ENCODE data around the gene EPB41L3. TPM values are rescaled to one million over a fixed set of nuclear protein-coding genes. Genes with fewer than 3 reads are reported as not detected.

The EPB41L3 gene
- total and polyA plus RNA-seq, 10 of the 15 experiments (the other 5 are each of a cell fraction or from before 2014, with no cell fraction given), result 0.11 to 0.69 (median 0.23) TPM; not detected in 6

DNA sequence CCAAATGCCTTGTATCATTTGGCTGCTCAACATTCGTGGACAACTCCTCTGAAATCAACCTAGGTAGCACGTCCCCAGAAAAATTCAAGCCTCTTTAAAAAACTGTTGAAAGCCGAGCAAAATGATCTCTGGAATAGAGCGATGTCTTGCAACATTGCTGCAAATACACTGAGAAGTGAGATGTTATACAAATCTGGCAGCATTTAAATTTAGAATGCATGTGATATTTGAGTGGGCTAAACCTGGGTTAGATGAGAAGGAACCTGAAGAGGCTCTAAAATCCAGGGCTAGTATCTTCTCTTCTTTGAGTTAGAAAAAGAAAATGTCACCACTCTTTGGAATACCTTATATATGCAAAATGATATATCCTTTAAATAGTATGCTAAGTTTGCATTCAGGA is 166.8 kb downstream of the EPB41L3 start (continued):
- TF ChIP-seq FOXM1 (IDR thresholded peaks at IDR 0.05; ENCODE audit: low read depth, low read length), result no peak
- TF ChIP-seq, protein P1, sequence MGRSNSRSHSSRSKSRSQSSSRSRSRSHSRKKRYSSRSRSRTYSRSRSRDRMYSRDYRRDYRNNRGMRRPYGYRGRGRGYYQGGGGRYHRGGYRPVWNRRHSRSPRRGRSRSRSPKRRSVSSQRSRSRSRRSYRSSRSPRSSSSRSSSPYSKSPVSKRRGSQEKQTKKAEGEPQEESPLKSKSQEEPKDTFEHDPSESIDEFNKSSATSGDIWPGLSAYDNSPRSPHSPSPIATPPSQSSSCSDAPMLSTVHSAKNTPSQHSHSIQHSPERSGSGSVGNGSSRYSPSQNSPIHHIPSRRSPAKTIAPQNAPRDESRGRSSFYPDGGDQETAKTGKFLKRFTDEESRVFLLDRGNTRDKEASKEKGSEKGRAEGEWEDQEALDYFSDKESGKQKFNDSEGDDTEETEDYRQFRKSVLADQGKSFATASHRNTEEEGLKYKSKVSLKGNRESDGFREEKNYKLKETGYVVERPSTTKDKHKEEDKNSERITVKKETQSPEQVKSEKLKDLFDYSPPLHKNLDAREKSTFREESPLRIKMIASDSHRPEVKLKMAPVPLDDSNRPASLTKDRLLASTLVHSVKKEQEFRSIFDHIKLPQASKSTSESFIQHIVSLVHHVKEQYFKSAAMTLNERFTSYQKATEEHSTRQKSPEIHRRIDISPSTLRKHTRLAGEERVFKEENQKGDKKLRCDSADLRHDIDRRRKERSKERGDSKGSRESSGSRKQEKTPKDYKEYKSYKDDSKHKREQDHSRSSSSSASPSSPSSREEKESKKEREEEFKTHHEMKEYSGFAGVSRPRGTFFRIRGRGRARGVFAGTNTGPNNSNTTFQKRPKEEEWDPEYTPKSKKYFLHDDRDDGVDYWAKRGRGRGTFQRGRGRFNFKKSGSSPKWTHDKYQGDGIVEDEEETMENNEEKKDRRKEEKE (IDR thresholded peaks at IDR 0.05), result no peak
- TF ChIP-seq, protein P2, sequence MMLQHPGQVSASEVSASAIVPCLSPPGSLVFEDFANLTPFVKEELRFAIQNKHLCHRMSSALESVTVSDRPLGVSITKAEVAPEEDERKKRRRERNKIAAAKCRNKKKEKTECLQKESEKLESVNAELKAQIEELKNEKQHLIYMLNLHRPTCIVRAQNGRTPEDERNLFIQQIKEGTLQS (IDR thresholded peaks at IDR 0.05; ENCODE audit: borderline replicate concordance, extremely low read depth, low read depth, low read length), result no peak
- TF ChIP-seq, protein P3, sequence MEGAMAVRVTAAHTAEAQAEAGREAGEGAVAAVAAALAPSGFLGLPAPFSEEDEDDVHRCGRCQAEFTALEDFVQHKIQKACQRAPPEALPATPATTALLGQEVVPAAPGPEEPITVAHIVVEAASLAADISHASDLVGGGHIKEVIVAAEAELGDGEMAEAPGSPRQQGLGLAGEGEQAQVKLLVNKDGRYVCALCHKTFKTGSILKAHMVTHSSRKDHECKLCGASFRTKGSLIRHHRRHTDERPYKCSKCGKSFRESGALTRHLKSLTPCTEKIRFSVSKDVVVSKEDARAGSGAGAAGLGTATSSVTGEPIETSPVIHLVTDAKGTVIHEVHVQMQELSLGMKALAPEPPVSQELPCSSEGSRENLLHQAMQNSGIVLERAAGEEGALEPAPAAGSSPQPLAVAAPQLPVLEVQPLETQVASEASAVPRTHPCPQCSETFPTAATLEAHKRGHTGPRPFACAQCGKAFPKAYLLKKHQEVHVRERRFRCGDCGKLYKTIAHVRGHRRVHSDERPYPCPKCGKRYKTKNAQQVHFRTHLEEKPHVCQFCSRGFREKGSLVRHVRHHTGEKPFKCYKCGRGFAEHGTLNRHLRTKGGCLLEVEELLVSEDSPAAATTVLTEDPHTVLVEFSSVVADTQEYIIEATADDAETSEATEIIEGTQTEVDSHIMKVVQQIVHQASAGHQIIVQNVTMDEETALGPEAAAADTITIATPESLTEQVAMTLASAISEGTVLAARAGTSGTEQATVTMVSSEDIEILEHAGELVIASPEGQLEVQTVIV (IDR thresholded peaks at IDR 0.05; ENCODE audit: borderline replicate concordance, partially characterized antibody), result no peak
- no peak for TF ChIP-seq BHLHE40 (IDR thresholded peaks at IDR 0.05; ENCODE audit: borderline replicate concordance in 1 of 2, low read depth in 2 of 2, low read length in 1 of 2)
- TF ChIP-seq SRF (IDR thresholded peaks at IDR 0.05; ENCODE audit: low read depth in 2 of 2, low read length in 2 of 2), result no peak
- TF ChIP-seq SREBF2 (IDR thresholded peaks at IDR 0.05; ENCODE audit: low read length), result no peak

Measured in GM12878 (cell line).